ENCODE measurements around the gene JAZF1.

The JAZF1 gene

GRCh38 chr7:27911920-27912319, 268.7 kb downstream of the JAZF1 start:
- H3K14ac ChIP-seq (ENCODE audit: low read length in 2 of 2): no peak overlapping the region
- H3K23ac ChIP-seq (ENCODE audit: low read length in 2 of 2): no peak overlapping the region
- no peak overlapping the region for H2BK15ac ChIP-seq (ENCODE audit: low read depth, poor library complexity, severe bottlenecking)
- no peaks in the 10 kb centered on the region for H3K9me3 ChIP-seq (ENCODE audit: control insufficient read depth, low read length)
- no peak overlapping the region for H3K4ac ChIP-seq (ENCODE audit: low read depth in 1 of 2, low read length in 2 of 2)
- peaks cover 39% of the 10 kb centered on the region for H3K79me1 ChIP-seq (replicated peaks; ENCODE audit: low read length, poor library complexity, severe bottlenecking)
- no peak overlapping the region for H2BK12ac ChIP-seq (ENCODE audit: low read length in 2 of 2)
- no peaks in the 10 kb centered on the region for H3K36me3 ChIP-seq (ENCODE audit: control insufficient read depth in 1 of 2, insufficient read depth in 2 of 2, low read depth in 1 of 2, low read length in 2 of 2)
- no peaks in the 10 kb centered on the region for H3K27me3 ChIP-seq (ENCODE audit: control insufficient read depth in 1 of 2, insufficient read depth in 1 of 2, low read length in 2 of 2)
- H2BK120ac ChIP-seq (ENCODE audit: low read depth, low read length): no peak overlapping the region
- no peak overlapping the region for H3K4me2 ChIP-seq (ENCODE audit: low read length, poor library complexity, severe bottlenecking)
- H2BK5ac ChIP-seq (ENCODE audit: low read depth, low read length, poor library complexity, severe bottlenecking): no peak overlapping the region
- H3K4me3 ChIP-seq (ENCODE audit: insufficient read depth in 1 of 2, low read depth in 1 of 2, low read length in 2 of 2): no peak overlapping the region
- H4K8ac ChIP-seq (ENCODE audit: low read length): no peak overlapping the region
- no peak overlapping the region for H3K18ac ChIP-seq (ENCODE audit: low read depth in 1 of 2, low read length in 2 of 2)
- no peak overlapping the region for H2AK5ac ChIP-seq (ENCODE audit: low read length, severe bottlenecking)
- no peak overlapping the region for H4K91ac ChIP-seq (ENCODE audit: low read length)
- H3K4me1 ChIP-seq (ENCODE audit: control insufficient read depth, insufficient read depth, low read depth, low read length): peaks cover 3% of the 10 kb centered on the region
- WGBS: no CpG with 5 or more reads among the region's 3 CpGs
- no peak overlapping the region for H2AFZ ChIP-seq (ENCODE audit: low read depth, low read length)
- no peak for DNase-seq
- no peak overlapping the region for H3K27ac ChIP-seq (ENCODE audit: low read length, poor library complexity, severe bottlenecking)
- H3K9ac ChIP-seq (ENCODE audit: low read length): no peak overlapping the region

DNA sequence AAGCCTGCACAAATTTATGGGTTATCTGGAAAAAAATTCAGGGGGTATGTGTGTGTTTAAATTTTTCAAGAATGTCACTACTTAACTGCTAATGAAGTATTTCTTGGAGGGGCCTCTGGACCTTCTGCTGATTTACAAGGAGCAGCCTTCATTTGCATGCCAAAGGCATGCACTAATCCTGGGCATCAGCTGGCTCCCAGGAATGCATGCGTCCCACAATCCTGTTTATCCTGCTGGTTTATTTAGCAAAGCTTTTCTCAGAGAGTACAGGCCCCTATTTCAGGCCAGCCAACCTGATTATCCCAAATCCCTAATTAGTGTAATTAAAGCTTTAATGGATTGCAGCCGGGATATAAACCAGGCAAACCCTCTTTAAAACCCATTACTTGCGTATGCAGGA, 270.3 kb downstream of the JAZF1 start:
- Histone ChIP-seq H2BK5ac (ENCODE audit: low read depth, low read length, poor library complexity, severe bottlenecking) (no peak overlapping the region), H3K9me3 (ENCODE audit: control insufficient read depth, low read length) (no peaks in the 10 kb centered on the region), H3K4ac (ENCODE audit: low read depth in 1 of 2, low read length in 2 of 2) (no peak overlapping the region), H2AFZ (ENCODE audit: low read depth, low read length) (no peak overlapping the region), H3K79me1 (replicated peaks; ENCODE audit: low read length, poor library complexity, severe bottlenecking) (peaks cover 34% of the 10 kb centered on the region), H3K18ac (ENCODE audit: low read depth in 1 of 2, low read length in 2 of 2) (peak overlapping the region in 1 of 2 experiments; percentile 82), H3K36me3 (ENCODE audit: control insufficient read depth in 1 of 2, insufficient read depth in 2 of 2, low read depth in 1 of 2, low read length in 2 of 2) (no peaks in the 10 kb centered on the region), H2AK5ac (ENCODE audit: low read length, severe bottlenecking) (peak overlapping the region; percentile 82), H4K91ac (ENCODE audit: low read length) (no peak overlapping the region), H3K14ac (ENCODE audit: low read length in 2 of 2) (no peak overlapping the region), H2BK12ac (ENCODE audit: low read length in 2 of 2) (no peak overlapping the region), H3K23ac (ENCODE audit: low read length in 2 of 2) (no peak overlapping the region), H2BK15ac (ENCODE audit: low read depth, poor library complexity, severe bottlenecking) (no peak overlapping the region), H4K8ac (ENCODE audit: low read length) (no peak overlapping the region), H3K4me3 (ENCODE audit: insufficient read depth in 1 of 2, low read depth in 1 of 2, low read length in 2 of 2) (no peak overlapping the region), H2BK120ac (ENCODE audit: low read depth, low read length) (no peak overlapping the region), H3K9ac (ENCODE audit: low read length) (no peak overlapping the region), H3K27ac (ENCODE audit: low read length, poor library complexity, severe bottlenecking) (peak overlapping the region; percentile 25), H3K4me2 (ENCODE audit: low read length, poor library complexity, severe bottlenecking) (no peak overlapping the region), H3K4me1 (ENCODE audit: control insufficient read depth, insufficient read depth, low read depth, low read length) (peaks cover 4% of the 10 kb centered on the region), H3K27me3 (ENCODE audit: control insufficient read depth in 1 of 2, insufficient read depth in 1 of 2, low read length in 2 of 2) (no peaks in the 10 kb centered on the region)
- peak; percentile 51 for DNase-seq
- WGBS: 32% methylated on average over 3 of the region's 3 CpGs

DNA sequence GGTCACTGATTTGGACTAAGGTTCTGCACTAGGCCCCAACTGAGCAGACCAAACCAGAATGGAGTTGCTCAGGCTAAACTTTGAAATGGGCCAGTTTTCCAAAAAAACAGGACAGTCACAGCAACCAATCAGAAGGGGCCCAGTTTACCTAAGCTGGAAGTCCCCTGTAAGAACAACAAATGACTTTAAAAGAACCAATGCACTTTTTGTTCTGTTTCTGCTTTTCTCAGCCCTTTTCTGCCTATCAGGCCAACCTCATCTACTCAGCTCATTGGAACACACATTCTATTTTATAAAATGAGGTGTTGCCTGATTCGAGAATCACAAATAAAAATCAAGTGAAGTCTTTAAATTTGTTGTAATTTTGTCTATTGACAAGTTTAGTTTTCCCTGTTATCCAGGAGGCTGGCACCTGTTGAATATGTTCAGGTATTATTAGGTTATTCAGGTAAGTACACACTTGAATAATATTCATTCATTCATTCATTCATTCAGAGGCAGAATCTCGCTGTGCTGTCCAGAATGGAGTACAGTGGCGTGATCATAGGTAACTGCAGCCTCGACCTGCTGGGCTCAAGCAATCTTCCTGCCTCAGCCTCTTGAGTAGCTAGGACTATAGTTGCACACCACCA, 271.9 kb downstream of the JAZF1 start:
- Histone ChIP-seq H3K4me1 (ENCODE audit: control insufficient read depth, insufficient read depth, low read depth, low read length) (peaks cover 4% of the 10 kb centered on the region), H3K9ac (ENCODE audit: low read length) (no peak overlapping the region), H3K18ac (ENCODE audit: low read depth in 1 of 2, low read length in 2 of 2) (no peak overlapping the region), H3K36me3 (ENCODE audit: control insufficient read depth in 1 of 2, insufficient read depth in 2 of 2, low read depth in 1 of 2, low read length in 2 of 2) (no peaks in the 10 kb centered on the region), H3K23ac (ENCODE audit: low read length in 2 of 2) (no peak overlapping the region), H2AFZ (ENCODE audit: low read depth, low read length) (no peak overlapping the region), H3K4me3 (ENCODE audit: insufficient read depth in 1 of 2, low read depth in 1 of 2, low read length in 2 of 2) (no peak overlapping the region), H3K4me2 (ENCODE audit: low read length, poor library complexity, severe bottlenecking) (no peak overlapping the region), H2BK120ac (ENCODE audit: low read depth, low read length) (no peak overlapping the region), H4K91ac (ENCODE audit: low read length) (no peak overlapping the region), H3K79me1 (replicated peaks; ENCODE audit: low read length, poor library complexity, severe bottlenecking) (peaks cover 30% of the 10 kb centered on the region), H2BK12ac (ENCODE audit: low read length in 2 of 2) (no peak overlapping the region), H3K14ac (ENCODE audit: low read length in 2 of 2) (no peak overlapping the region), H2BK15ac (ENCODE audit: low read depth, poor library complexity, severe bottlenecking) (no peak overlapping the region), H3K27ac (ENCODE audit: low read length, poor library complexity, severe bottlenecking) (no peak overlapping the region), H3K27me3 (ENCODE audit: control insufficient read depth in 1 of 2, insufficient read depth in 1 of 2, low read length in 2 of 2) (no peaks in the 10 kb centered on the region), H3K4ac (ENCODE audit: low read depth in 1 of 2, low read length in 2 of 2) (no peak overlapping the region), H2AK5ac (ENCODE audit: low read length, severe bottlenecking) (no peak overlapping the region), H2BK5ac (ENCODE audit: low read depth, low read length, poor library complexity, severe bottlenecking) (no peak overlapping the region), H4K8ac (ENCODE audit: low read length) (no peak overlapping the region), H3K9me3 (ENCODE audit: control insufficient read depth, low read length) (no peaks in the 10 kb centered on the region)
- DNase-seq: no peak
- 96% methylated on average over 3 of the region's 4 CpGs for WGBS

DNA sequence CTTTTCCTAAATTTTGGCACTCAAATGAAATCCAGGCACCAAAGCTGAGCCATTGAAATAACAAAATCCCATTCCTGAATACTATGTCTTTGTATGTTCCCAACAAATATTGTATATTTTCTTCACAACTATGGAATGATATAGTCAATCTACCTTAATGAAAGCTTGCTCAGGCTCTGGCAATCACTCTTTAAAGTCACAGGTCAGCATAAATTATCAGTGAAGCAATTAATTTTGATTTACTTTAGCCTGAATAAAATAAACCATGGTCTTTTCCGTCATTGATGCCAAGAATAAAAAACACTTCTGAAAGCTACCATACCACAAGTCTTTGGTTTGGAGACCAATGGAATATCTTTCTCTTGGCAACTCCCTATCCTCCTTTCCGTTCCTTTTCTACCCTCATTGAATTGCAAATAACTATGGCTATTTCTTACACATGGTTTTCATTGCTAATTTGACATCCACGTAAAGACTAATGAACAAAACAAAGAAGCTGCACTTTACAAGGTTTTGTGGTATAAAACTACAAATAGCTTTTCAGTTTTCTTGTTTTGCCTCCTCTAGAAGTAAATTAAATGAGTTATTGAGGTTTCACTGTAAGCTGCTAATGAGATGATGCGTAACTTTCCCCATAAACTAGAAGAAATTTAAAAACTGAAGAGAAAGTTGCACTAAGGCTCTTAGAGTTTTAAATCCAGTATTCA, 274.1 kb downstream of the JAZF1 start:
- no peak overlapping the region for H2AFZ ChIP-seq (ENCODE audit: low read depth, low read length)
- H3K9ac ChIP-seq (ENCODE audit: low read length): no peak overlapping the region
- H4K8ac ChIP-seq (ENCODE audit: low read length): no peak overlapping the region
- H3K14ac ChIP-seq (ENCODE audit: low read length in 2 of 2): no peak overlapping the region
- no peak overlapping the region for H3K18ac ChIP-seq (ENCODE audit: low read depth in 1 of 2, low read length in 2 of 2)
- DNase-seq: no peak
- 87% methylated on average over 2 of the region's 4 CpGs for WGBS
- no peaks in the 10 kb centered on the region for H3K27me3 ChIP-seq (ENCODE audit: control insufficient read depth in 1 of 2, insufficient read depth in 1 of 2, low read length in 2 of 2)
- no peak overlapping the region for H4K91ac ChIP-seq (ENCODE audit: low read length)
- no peak overlapping the region for H2BK12ac ChIP-seq (ENCODE audit: low read length in 2 of 2)
- H3K9me3 ChIP-seq (ENCODE audit: control insufficient read depth, low read length): no peaks in the 10 kb centered on the region
- H2BK15ac ChIP-seq (ENCODE audit: low read depth, poor library complexity, severe bottlenecking): no peak overlapping the region
- H3K23ac ChIP-seq (ENCODE audit: low read length in 2 of 2): no peak overlapping the region
- no peak overlapping the region for H2AK5ac ChIP-seq (ENCODE audit: low read length, severe bottlenecking)
- H2BK5ac ChIP-seq (ENCODE audit: low read depth, low read length, poor library complexity, severe bottlenecking): no peak overlapping the region
- no peaks in the 10 kb centered on the region for H3K36me3 ChIP-seq (ENCODE audit: control insufficient read depth in 1 of 2, insufficient read depth in 2 of 2, low read depth in 1 of 2, low read length in 2 of 2)
- peaks cover 5% of the 10 kb centered on the region for H3K4me1 ChIP-seq (ENCODE audit: control insufficient read depth, insufficient read depth, low read depth, low read length)
- peaks cover 29% of the 10 kb centered on the region for H3K79me1 ChIP-seq (replicated peaks; ENCODE audit: low read length, poor library complexity, severe bottlenecking)
- H2BK120ac ChIP-seq (ENCODE audit: low read depth, low read length): no peak overlapping the region
- no peak overlapping the region for H3K4me2 ChIP-seq (ENCODE audit: low read length, poor library complexity, severe bottlenecking)
- H3K27ac ChIP-seq (ENCODE audit: low read length, poor library complexity, severe bottlenecking): no peak overlapping the region
- H3K4ac ChIP-seq (ENCODE audit: low read depth in 1 of 2, low read length in 2 of 2): no peak overlapping the region
- H3K4me3 ChIP-seq (ENCODE audit: insufficient read depth in 1 of 2, low read depth in 1 of 2, low read length in 2 of 2): no peak overlapping the region
